PC-9 (cell line): Measurements from ENCODE around the gene SMIM29.

ENCODE experiments used
- CTCF ChIP-seq: fragments of 200-600 bp; sonication (generic); conservative IDR thresholded peaks from 2 replicates; pipeline ENCODE4 v1.6.1; 2017; ENCODE audit warnings: mixed run types, antibody characterized with exemption, mild to moderate bottlenecking, moderate library complexity
- EZH2 ChIP-seq: fragments of 200-600 bp; sonication (generic); IDR thresholded peaks from 2 replicates; pipeline ENCODE4 v1.8.0; 2017; ENCODE audit warnings: antibody characterized with exemption, low read depth

- no peak for TF ChIP-seq EZH2
- no peak for TF ChIP-seq CTCF
Measured at GRCh38 chr6:34201455-34202107, 47.2 kb downstream of the SMIM29 start.
